Astrocyte of the spinal cord (primary cell): ENCODE results near the gene MRPL53.

ENCODE experiments used
- DNase-seq: peaks from one replicate; pipeline ENCODE4 v3.0.0; 2011; ENCODE audit warnings: low read depth, low spot score
- H3K4me3 ChIP-seq: 2 replicates; pipeline ENCODE4 v1.5.1; 2011; ENCODE audit warnings: low read depth, mild to moderate bottlenecking, low read length, moderate library complexity
- CTCF ChIP-seq: IDR thresholded peaks from 2 replicates; pipeline ENCODE4 v1.5.1; 2012; ENCODE audit warnings: low read depth, mild to moderate bottlenecking, low read length, inconsistent platforms
- in situ Hi-C: cut with HindIII; loops from 2 replicates; pipeline ENCODE4 v1.10.0; 2017; ENCODE audit warnings: low sequenced_read_pairs

Gene MRPL53

GRCh38 chr2:74497777-74498499 lies 25.5 kb upstream of the MRPL53 start:
- in situ Hi-C loops = no loop called here
- no peak for DNase-seq
- peak overlapping the region; percentile 3 for H3K4me3 ChIP-seq
- TF ChIP-seq CTCF = no peak

- no peak for TF ChIP-seq CTCF
- no peak overlapping the region for H3K4me3 ChIP-seq
- in situ Hi-C loops = no loop called here
- DNase-seq = no peak
These were observed 24.7 kb upstream of the MRPL53 start for GRCh38 chr2:74496997-74497776.

GRCh38 chr2:74495440-74495839 lies 23.0 kb upstream of the MRPL53 start:
- H3K4me3 ChIP-seq = no peak overlapping the region
- DNase-seq = no peak
- TF ChIP-seq CTCF = no peak
- in situ Hi-C loops = no loop called here

- in situ Hi-C loops = no loop called here
- no peak overlapping the region for H3K4me3 ChIP-seq
- no peak for DNase-seq
- TF ChIP-seq CTCF = no peak
These were observed 21.1 kb upstream of the MRPL53 start for GRCh38 chr2:74493546-74493945.

GRCh38 chr2:74491648-74492544 lies 19.4 kb upstream of the MRPL53 start:
- DNase-seq = no peak
- no peak for TF ChIP-seq CTCF
- no peak overlapping the region for H3K4me3 ChIP-seq
- in situ Hi-C loops = no loop called here

- in situ Hi-C loops = no loop called here
These were observed 17.4 kb upstream of the MRPL53 start for GRCh38 chr2:74489906-74490305.

More at GRCh38 chr2:74489906-74490305, 17.4 kb upstream of the MRPL53 start:
- no peak overlapping the region for H3K4me3 ChIP-seq
- no peak for TF ChIP-seq CTCF
- no peak for DNase-seq
